ENCODE results near the gene SYNE2. TPM values are rescaled to one million over a fixed set of nuclear protein-coding genes. Genes with fewer than 3 reads are reported as not detected.
A peak's percentile ranks its signal among the peaks of the same experiment; 100 is the strongest.

The SYNE2 gene
- total and polyA plus RNA-seq, 2 donors (not counting 1 experiment from before 2014, with no cell fraction given), result 3.1 to 15.4 TPM

DNA sequence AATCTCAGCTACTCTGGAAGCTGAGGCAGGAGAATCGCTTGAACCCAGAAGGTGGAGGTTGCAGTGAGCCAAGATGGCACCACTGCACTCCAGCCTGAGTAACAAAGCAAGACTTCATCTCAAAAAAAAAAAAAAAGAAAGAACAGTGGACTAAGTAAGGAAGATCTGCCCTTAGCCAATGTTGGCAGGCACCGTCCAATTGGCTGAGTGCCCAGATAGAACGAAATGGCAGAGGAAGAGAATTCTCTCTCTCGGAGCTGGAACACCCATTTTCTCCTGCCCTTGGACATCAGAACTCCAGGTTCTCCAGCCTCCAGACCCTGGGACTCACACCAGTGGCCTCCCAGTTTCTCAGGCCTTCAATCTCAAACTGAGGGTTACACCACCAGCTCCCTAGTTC, 391.5 kb downstream of the SYNE2 start:
- H3K27me3 ChIP-seq (ENCODE audit: control insufficient read depth, insufficient read depth, low read length), result no peaks in the 10 kb centered on the region
- no peak overlapping the region for H3K27ac ChIP-seq (ENCODE audit: insufficient read depth, low read length)
- H3K4me2 ChIP-seq (ENCODE audit: extremely low read depth, insufficient read depth, low read length), result no peak overlapping the region
- peak in 1 of 2 donors; percentile 35 for DNase-seq (ENCODE audit: low read depth in 2 of 2)
- H3K9me3 ChIP-seq (ENCODE audit: control insufficient read depth, insufficient read depth, low read depth, low read length), result no peaks in the 10 kb centered on the region
- H3K79me2 ChIP-seq (ENCODE audit: control insufficient read depth, insufficient read depth, low read length), result no peaks in the 10 kb centered on the region
- no peak overlapping the region for H3K9ac ChIP-seq (ENCODE audit: insufficient read depth, low read length)
- no peak overlapping the region for H2AFZ ChIP-seq (ENCODE audit: low read length)
- H3K4me3 ChIP-seq (replicated peaks in 1 of 4; ENCODE audit: control extremely low read depth in 1 of 4, insufficient read depth in 1 of 4, low read depth in 3 of 4, low read length in 4 of 4), result no peak overlapping the region
- TF ChIP-seq, protein P1, sequence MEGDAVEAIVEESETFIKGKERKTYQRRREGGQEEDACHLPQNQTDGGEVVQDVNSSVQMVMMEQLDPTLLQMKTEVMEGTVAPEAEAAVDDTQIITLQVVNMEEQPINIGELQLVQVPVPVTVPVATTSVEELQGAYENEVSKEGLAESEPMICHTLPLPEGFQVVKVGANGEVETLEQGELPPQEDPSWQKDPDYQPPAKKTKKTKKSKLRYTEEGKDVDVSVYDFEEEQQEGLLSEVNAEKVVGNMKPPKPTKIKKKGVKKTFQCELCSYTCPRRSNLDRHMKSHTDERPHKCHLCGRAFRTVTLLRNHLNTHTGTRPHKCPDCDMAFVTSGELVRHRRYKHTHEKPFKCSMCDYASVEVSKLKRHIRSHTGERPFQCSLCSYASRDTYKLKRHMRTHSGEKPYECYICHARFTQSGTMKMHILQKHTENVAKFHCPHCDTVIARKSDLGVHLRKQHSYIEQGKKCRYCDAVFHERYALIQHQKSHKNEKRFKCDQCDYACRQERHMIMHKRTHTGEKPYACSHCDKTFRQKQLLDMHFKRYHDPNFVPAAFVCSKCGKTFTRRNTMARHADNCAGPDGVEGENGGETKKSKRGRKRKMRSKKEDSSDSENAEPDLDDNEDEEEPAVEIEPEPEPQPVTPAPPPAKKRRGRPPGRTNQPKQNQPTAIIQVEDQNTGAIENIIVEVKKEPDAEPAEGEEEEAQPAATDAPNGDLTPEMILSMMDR (conservative IDR thresholded peaks at IDR 0.05 in 1 of 2, IDR thresholded peaks at IDR 0.05 in 1 of 2; ENCODE audit: low read depth in 1 of 2, low read length in 2 of 2), result no peak
- TF ChIP-seq EZH2 (IDR thresholded peaks at IDR 0.05; ENCODE audit: low read length, missing control alignments), result no peak
- H3K4me1 ChIP-seq (ENCODE audit: control insufficient read depth, extremely low read depth, insufficient read depth, low read length), result no peaks in the 10 kb centered on the region
- no peaks in the 10 kb centered on the region for H3K36me3 ChIP-seq (ENCODE audit: control insufficient read depth, insufficient read depth, low read length)
- H4K20me1 ChIP-seq (ENCODE audit: control insufficient read depth, extremely low read depth, insufficient read depth, low read length), result no peaks in the 10 kb centered on the region

DNA sequence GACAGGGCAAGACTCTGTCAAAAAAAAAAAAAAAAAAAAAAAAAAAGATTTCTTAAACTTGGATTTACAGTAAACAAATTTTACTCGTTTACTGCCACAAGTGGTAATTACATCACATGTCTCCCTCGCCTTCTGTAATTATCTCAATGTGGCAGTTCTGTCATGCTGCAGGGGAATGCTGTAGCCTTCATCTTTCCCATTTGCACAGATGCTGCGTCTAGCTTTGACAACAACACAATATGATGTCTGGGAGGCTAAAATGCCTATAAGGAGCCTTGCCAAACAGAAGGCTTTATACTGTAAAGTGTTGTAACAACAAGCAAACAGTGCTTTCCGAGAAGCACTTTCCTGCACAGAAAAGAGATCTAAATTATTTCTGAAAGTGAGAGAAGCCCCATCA, 392.7 kb downstream of the SYNE2 start:
- H3K9me3 ChIP-seq (ENCODE audit: control insufficient read depth, insufficient read depth, low read depth, low read length), result no peaks in the 10 kb centered on the region
- no peak for DNase-seq (ENCODE audit: low read depth in 2 of 2)
- no peak for TF ChIP-seq EZH2 (IDR thresholded peaks at IDR 0.05; ENCODE audit: low read length, missing control alignments)
- H3K4me3 ChIP-seq (replicated peaks in 1 of 4; ENCODE audit: control extremely low read depth in 1 of 4, insufficient read depth in 1 of 4, low read depth in 3 of 4, low read length in 4 of 4), result no peak overlapping the region
- no peak overlapping the region for H3K27ac ChIP-seq (ENCODE audit: insufficient read depth, low read length)
- no peaks in the 10 kb centered on the region for H3K27me3 ChIP-seq (ENCODE audit: control insufficient read depth, insufficient read depth, low read length)
- H3K79me2 ChIP-seq (ENCODE audit: control insufficient read depth, insufficient read depth, low read length), result no peaks in the 10 kb centered on the region
- H3K4me1 ChIP-seq (ENCODE audit: control insufficient read depth, extremely low read depth, insufficient read depth, low read length), result no peaks in the 10 kb centered on the region
- H3K9ac ChIP-seq (ENCODE audit: insufficient read depth, low read length), result no peak overlapping the region
- no peaks in the 10 kb centered on the region for H3K36me3 ChIP-seq (ENCODE audit: control insufficient read depth, insufficient read depth, low read length)
- no peak overlapping the region for H3K4me2 ChIP-seq (ENCODE audit: extremely low read depth, insufficient read depth, low read length)
- H2AFZ ChIP-seq (ENCODE audit: low read length), result no peak overlapping the region
- no peaks in the 10 kb centered on the region for H4K20me1 ChIP-seq (ENCODE audit: control insufficient read depth, extremely low read depth, insufficient read depth, low read length)

DNA sequence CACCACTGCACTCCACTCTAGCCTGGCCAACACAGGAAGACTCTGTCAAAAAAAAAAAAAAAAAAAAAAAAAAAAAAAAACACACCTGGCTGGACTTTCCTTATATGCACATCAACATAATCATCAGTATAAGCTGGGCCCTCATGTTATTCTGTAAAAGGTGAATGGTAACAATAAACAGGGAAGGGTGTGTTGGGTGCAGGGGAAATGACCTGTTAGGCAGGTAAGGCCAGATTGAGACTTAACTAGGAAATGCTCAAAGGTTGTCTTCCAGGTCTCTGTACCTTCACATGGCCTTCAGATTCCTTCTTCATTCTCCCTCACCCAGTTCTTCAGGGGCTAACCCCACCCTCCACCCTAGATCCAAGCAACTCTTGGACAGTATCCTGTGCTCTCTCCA, 393.9 kb downstream of the SYNE2 start:
- no peak for DNase-seq (ENCODE audit: low read depth in 2 of 2)
- no peak overlapping the region for H3K4me3 ChIP-seq (replicated peaks in 1 of 4; ENCODE audit: control extremely low read depth in 1 of 4, insufficient read depth in 1 of 4, low read depth in 3 of 4, low read length in 4 of 4)

More for the DNA sequence above, 393.9 kb downstream of the SYNE2 start:
- TF ChIP-seq, protein P1 (conservative IDR thresholded peaks at IDR 0.05 in 1 of 2, IDR thresholded peaks at IDR 0.05 in 1 of 2; ENCODE audit: low read depth in 1 of 2, low read length in 2 of 2), result no peak
- no peak for TF ChIP-seq EZH2 (IDR thresholded peaks at IDR 0.05; ENCODE audit: low read length, missing control alignments)
- Histone ChIP-seq H3K79me2 (ENCODE audit: control insufficient read depth, insufficient read depth, low read length) (no peaks in the 10 kb centered on the region), H3K4me2 (ENCODE audit: extremely low read depth, insufficient read depth, low read length) (no peak overlapping the region), H4K20me1 (ENCODE audit: control insufficient read depth, extremely low read depth, insufficient read depth, low read length) (no peaks in the 10 kb centered on the region), H3K27me3 (ENCODE audit: control insufficient read depth, insufficient read depth, low read length) (no peaks in the 10 kb centered on the region), H3K9ac (ENCODE audit: insufficient read depth, low read length) (no peak overlapping the region), H3K36me3 (ENCODE audit: control insufficient read depth, insufficient read depth, low read length) (no peaks in the 10 kb centered on the region), H3K27ac (ENCODE audit: insufficient read depth, low read length) (no peak overlapping the region), H3K4me1 (ENCODE audit: control insufficient read depth, extremely low read depth, insufficient read depth, low read length) (no peaks in the 10 kb centered on the region), H3K9me3 (ENCODE audit: control insufficient read depth, insufficient read depth, low read depth, low read length) (no peaks in the 10 kb centered on the region), H2AFZ (ENCODE audit: low read length) (no peak overlapping the region)

Measured in fibroblast of lung (primary cell).